ENCODE data around the gene CDKN3. TPM values are rescaled to one million over a fixed set of nuclear protein-coding genes. Genes with fewer than 3 reads are reported as not detected.
"Not testable (repeated sequence)": the region's sequence is repeated elsewhere in the genome, so short reads cannot be mapped to it uniquely, and the experiment has no call there.

Gene CDKN3
- total RNA-seq, 1 donor from 2014 or later: 1.5 TPM

DNA sequence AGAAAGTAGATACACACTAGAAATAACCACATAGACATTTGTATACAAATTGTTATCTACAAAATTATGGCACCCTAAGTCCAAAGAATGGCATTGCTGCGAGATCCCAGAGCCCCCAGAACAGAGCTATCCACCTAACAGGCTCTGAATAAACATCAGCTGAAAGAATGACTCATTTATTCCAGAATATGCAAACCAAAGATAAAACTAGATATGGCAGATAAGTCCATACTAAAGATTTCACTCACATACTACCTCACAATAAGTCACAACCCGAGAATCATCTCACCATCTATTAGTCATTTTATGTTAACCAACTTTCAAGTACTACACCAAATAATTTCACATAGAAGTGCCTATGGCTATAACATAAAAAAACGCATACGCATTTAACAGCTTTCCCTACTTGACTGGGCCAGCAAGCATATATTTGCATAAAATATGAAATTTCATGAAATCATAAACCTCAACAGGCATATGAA, 38.7 kb downstream of the CDKN3 start:
- TF ChIP-seq, protein P1, sequence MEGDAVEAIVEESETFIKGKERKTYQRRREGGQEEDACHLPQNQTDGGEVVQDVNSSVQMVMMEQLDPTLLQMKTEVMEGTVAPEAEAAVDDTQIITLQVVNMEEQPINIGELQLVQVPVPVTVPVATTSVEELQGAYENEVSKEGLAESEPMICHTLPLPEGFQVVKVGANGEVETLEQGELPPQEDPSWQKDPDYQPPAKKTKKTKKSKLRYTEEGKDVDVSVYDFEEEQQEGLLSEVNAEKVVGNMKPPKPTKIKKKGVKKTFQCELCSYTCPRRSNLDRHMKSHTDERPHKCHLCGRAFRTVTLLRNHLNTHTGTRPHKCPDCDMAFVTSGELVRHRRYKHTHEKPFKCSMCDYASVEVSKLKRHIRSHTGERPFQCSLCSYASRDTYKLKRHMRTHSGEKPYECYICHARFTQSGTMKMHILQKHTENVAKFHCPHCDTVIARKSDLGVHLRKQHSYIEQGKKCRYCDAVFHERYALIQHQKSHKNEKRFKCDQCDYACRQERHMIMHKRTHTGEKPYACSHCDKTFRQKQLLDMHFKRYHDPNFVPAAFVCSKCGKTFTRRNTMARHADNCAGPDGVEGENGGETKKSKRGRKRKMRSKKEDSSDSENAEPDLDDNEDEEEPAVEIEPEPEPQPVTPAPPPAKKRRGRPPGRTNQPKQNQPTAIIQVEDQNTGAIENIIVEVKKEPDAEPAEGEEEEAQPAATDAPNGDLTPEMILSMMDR (IDR thresholded peaks at IDR 0.05): no peak

DNA sequence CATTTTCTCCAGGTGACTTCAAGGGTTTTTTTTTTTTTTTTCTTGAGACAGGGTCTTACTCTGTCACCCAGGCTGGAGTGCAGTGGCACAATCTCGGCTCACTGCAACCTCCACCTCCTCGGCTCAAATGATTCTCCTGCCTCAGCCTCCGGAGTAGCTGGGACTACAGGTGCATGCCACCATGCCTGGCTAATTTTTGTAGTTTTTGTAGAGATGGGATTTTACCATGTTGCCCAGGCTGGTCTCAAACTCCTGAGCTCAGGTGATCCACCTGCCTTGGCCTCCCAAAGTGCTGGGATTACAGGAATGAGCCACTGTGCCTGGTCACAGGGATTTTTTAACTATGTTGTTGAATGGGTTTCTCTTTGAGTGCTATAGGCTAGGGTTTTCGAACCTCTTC, 41.1 kb downstream of the CDKN3 start:
- intact Hi-C loops (cut with DNase I); ATAC-seq; H3K4me3 ChIP-seq; H3K27me3 ChIP-seq; H3K36me3 ChIP-seq; DNase-seq; H3K27ac ChIP-seq; H3K9me3 ChIP-seq: not testable (repeated sequence)
- H3K4me1 ChIP-seq: peaks cover 14% of the 10 kb centered on the region

More for the DNA sequence above, 38.7 kb downstream of the CDKN3 start:
- Histone ChIP-seq H3K27me3 (no peaks in the 10 kb centered on the region), H3K4me3 (no peak overlapping the region), H3K27ac (no peak overlapping the region), H3K4me1 (peaks cover 14% of the 10 kb centered on the region), H3K36me3 (peaks cover 23% of the 10 kb centered on the region), H3K9me3 (no peaks in the 10 kb centered on the region)
- no peak for ATAC-seq
- no peak for DNase-seq
- intact Hi-C loops (cut with DNase I): no loop called here

DNA sequence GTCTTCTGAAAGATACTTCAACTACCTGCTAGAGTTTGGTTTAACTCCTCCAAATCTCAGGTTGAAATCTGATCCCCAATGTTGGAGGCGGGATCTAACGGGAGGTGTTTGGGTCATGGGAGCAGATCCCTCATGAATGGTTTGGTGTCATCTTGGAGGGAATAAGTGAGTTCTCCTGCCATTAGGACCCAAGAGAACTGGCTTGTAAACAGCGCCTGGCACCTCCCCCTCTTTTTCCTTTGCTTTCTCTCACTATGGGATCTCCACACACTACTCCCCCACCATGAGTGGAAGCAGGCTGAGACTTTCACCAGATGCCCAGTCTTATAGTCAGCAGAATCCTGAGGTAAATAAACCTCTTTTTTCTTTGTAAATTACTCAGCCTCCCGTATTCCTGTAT, 41.9 kb downstream of the CDKN3 start:
- TF ChIP-seq, protein P1 (IDR thresholded peaks at IDR 0.05): no peak
- Histone ChIP-seq H3K4me3 (no peak overlapping the region), H3K9me3 (no peaks in the 10 kb centered on the region), H3K4me1 (peaks cover 14% of the 10 kb centered on the region), H3K27me3 (no peaks in the 10 kb centered on the region), H3K36me3 (peaks cover 8% of the 10 kb centered on the region), H3K27ac (no peak overlapping the region)
- DNase-seq: no peak
- no peak for ATAC-seq
- intact Hi-C loops (cut with DNase I): no loop called here

DNA sequence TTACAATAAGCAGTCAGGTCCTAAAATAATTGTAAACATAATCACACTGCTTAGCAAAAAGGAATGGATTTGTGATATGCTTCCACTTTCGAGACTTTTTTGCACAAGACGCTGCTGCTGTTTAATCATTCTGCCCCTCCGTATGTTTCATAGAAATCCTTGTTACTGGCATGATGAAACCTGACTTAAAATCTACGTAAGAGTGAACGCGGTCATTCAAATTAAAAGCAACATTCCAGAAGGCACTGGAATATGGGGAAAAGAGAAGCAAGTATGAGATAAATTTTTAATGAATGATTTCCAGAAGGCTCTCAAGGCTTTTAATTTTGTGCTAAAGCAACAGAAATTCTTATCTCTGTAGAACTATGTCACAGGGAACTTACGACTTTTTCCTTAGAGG, 43.2 kb downstream of the CDKN3 start:
- Histone ChIP-seq H3K4me1 (peaks cover 13% of the 10 kb centered on the region), H3K36me3 (peaks cover 8% of the 10 kb centered on the region), H3K9me3 (no peaks in the 10 kb centered on the region), H3K27me3 (no peaks in the 10 kb centered on the region), H3K27ac (no peak overlapping the region), H3K4me3 (peak overlapping the region; percentile 62)
- intact Hi-C loops (cut with DNase I): no loop called here
- DNase-seq (no peak), ATAC-seq (no peak)
- TF ChIP-seq, protein P1 (IDR thresholded peaks at IDR 0.05): no peak

DNA sequence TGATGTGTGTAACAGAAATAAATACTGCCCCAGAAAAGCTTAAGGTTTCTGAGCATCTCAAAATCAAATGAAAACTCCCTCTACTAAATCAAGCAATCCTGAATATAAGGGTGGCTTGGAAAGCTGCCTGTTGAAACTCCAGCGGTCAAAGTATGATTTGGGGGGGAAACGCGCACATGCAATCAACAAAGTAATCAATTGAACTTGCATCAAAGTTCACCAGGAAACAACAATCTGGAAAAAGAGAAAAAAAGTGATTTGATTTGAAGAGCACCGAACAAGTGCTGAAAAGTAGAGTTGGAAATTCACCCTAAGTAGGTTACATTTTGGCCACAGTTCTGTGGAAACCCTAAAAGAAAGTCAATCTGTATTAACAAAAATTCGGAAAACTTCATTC, 43.7 kb downstream of the CDKN3 start:
- H3K36me3 ChIP-seq: peaks cover 5% of the 10 kb centered on the region
- ATAC-seq: no peak
- DNase-seq: no peak
- peak overlapping the region; percentile 81 for H3K27ac ChIP-seq
- peak overlapping the region; percentile 62 for H3K4me3 ChIP-seq
- peaks cover 9% of the 10 kb centered on the region for H3K4me1 ChIP-seq
- intact Hi-C loops (cut with DNase I): no loop called here
- TF ChIP-seq, protein P1 (IDR thresholded peaks at IDR 0.05): no peak
- no peaks in the 10 kb centered on the region for H3K9me3 ChIP-seq
- H3K27me3 ChIP-seq: no peaks in the 10 kb centered on the region

DNA sequence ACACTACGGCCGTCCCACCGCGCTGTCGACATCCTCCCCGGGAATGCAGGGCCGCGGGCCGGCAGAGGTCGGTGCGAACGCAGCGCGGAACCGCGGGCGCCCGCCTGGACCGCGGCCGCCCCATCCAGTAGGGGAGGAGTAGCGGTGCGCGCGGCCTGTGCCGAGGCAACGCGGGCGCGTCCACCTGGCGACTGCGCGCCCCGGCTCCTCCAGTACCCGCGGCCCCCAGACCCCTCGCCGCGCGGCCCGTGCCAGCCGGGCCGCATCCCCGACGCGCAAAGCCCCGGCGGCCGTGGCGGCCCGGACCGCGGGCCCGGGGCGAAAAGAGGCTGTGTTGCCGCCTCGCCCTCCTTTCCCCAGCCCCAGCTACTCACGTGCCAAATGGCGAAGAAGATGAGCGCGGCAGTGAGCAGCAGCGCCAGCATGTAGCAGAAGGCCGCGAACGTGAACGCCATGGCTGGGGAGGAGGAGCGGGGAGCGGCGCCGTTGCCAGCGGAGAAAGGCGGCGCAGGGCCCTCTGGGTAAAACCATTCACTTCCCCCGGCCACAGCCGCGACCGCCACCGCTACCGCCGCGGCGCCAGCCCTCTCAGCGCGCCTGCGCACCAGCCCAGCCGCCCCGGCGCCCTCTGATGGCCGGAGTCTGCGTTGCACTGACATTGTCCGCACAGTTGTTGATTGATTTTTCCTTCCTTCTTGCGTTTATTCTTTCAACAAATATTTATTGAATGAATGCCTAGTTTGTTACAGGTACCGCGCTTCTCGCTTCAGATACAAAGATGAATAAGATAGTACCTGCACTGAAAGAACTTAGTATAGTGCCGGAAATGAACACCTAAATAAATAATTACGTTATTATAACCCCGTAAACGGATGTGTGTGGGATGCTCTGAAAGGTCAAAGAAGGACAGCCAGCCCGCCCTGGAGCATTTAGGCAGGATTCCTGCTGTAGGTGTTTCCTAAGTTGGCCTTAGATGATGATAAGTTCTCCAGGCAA, 44.4 kb downstream of the CDKN3 start, which contains the start of gene CNIH1:
TSS of gene CNIH1 (minus strand) at position 502 of the 996 bp plus-strand sequence. CDS start at position 455, 47 bp downstream.
- Histone ChIP-seq H3K9me3 (no peaks in the 10 kb centered on the region), H3K36me3 (no peaks in the 10 kb centered on the region), H3K27me3 (no peaks in the 10 kb centered on the region), H3K4me3 (peak within 1 kb of the TSS; percentile 62), H3K4me1 (peaks cover 11% of the 10 kb centered on the region), H3K27ac (peak within 1 kb of the TSS; percentile 81)
- intact Hi-C loops (cut with DNase I): no loop called here
- ATAC-seq: peak; percentile 99
- TF ChIP-seq, protein P1 (IDR thresholded peaks at IDR 0.05): peak; percentile 94
- DNase-seq: peak; percentile 97

DNA sequence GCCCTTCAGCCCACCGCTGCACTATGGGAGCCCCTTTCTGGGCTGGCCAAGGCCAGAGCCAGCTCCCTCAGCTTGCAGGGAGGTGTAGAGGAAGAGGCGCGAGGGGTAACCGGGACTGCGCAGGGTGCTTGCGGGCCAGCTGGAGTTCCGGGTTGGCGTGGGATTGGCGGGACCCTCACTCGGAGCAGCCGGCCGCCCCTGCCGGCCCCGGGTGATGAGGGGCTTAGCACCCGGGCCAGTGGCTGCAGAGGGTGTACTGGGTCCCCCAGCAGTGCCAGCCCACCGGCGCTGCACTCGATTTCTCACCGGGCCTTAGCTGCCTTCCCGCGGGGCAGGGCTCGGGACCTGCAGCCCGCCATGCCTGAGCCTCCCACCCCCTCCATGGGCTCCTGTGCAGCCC, 46.2 kb downstream of the CDKN3 start:
- H3K4me3 ChIP-seq; H3K36me3 ChIP-seq; H3K9me3 ChIP-seq; intact Hi-C loops (cut with DNase I); DNase-seq; ATAC-seq; H3K27me3 ChIP-seq; H3K27ac ChIP-seq: not testable (repeated sequence)
- H3K4me1 ChIP-seq: peaks cover 16% of the 10 kb centered on the region
